ENCODE data around the gene UROC1. TPM values are rescaled to one million over a fixed set of nuclear protein-coding genes. Genes with fewer than 3 reads are reported as not detected.

Gene UROC1
- total RNA-seq, 1 donor from 2014 or later: not detected

DNA sequence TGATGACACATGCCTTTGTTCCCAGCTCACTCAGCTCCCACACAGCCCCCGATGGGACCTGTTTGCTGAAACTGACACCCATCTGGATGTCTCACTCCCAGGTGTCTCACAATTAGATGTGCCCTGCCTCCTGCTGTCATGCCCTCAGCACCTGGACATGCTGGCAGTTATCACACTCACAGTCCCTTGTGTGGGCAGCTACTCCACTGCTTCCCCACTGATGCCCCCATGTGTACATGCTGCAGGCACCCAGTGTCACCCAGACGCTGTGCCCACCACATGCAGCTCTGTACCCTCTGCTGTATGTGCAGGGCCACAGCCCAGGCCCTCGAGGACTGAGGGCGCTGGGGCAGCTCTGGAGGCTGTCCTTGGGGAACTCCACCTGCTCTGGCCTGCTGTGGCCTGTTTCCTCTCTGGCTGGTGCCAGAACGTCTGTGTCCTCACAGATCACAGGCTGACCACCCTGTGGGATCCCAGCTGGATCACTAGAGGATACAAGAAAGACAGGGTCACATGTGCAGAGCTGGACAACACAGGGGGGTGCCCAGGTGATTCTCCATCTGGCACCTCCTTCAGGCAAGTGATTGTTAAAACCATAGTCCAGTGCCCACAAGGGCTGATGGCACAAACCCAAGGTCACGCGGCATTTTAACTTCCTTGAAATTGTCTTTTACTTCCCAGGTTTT, 27.2 kb upstream of the UROC1 start:
- TF ChIP-seq, protein P1, sequence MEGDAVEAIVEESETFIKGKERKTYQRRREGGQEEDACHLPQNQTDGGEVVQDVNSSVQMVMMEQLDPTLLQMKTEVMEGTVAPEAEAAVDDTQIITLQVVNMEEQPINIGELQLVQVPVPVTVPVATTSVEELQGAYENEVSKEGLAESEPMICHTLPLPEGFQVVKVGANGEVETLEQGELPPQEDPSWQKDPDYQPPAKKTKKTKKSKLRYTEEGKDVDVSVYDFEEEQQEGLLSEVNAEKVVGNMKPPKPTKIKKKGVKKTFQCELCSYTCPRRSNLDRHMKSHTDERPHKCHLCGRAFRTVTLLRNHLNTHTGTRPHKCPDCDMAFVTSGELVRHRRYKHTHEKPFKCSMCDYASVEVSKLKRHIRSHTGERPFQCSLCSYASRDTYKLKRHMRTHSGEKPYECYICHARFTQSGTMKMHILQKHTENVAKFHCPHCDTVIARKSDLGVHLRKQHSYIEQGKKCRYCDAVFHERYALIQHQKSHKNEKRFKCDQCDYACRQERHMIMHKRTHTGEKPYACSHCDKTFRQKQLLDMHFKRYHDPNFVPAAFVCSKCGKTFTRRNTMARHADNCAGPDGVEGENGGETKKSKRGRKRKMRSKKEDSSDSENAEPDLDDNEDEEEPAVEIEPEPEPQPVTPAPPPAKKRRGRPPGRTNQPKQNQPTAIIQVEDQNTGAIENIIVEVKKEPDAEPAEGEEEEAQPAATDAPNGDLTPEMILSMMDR (IDR thresholded peaks at IDR 0.05; ENCODE audit: insufficient read depth, low read length, severe bottlenecking): no peak
- H3K27me3 ChIP-seq (ENCODE audit: control insufficient read depth, insufficient read depth, low read length): peaks cover 13% of the 10 kb centered on the region
- H3K36me3 ChIP-seq (ENCODE audit: control insufficient read depth, insufficient read depth, low read length): no peaks in the 10 kb centered on the region
- FAIRE-seq (no peak), DNase-seq (ENCODE audit: low read depth) (no peak)
- H3K4me3 ChIP-seq (ENCODE audit: low read depth, low read length): no peak overlapping the region

DNA sequence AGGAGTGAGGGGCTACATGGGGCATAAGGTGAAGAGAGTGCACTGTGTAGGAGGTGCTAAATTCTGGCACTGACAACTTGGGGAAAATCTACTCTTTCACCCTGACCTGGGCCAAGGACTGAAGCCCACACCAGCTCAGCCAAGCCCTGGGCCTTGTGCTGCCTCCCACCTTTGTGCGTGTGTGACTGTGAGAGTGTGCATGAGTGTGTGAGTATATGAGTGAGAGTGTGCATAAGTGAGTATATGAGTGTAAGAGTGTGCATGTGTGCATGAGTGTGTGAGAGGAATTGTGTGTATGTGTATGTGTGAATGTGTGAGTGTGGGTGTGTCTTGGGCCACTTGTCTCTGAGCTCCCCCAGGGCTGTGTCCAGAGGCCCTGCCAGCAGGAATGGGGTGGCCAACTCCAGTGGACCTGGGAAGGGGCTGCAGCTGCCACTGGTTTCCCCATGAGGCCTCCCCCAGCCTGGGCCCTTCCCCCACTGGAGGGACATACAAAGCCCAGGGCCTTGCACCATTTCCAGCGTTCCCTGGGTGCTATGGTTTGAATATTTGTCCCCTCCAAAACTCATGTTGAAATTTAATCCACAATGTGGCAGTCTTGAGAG, 26.0 kb upstream of the UROC1 start:
- peaks cover 12% of the 10 kb centered on the region for H3K27me3 ChIP-seq (ENCODE audit: control insufficient read depth, insufficient read depth, low read length)
- TF ChIP-seq, protein P1 (IDR thresholded peaks at IDR 0.05; ENCODE audit: insufficient read depth, low read length, severe bottlenecking): no peak
- DNase-seq (ENCODE audit: low read depth): no peak
- H3K36me3 ChIP-seq (ENCODE audit: control insufficient read depth, insufficient read depth, low read length): no peaks in the 10 kb centered on the region
- FAIRE-seq: peak; percentile 83
- no peak overlapping the region for H3K4me3 ChIP-seq (ENCODE audit: low read depth, low read length)

DNA sequence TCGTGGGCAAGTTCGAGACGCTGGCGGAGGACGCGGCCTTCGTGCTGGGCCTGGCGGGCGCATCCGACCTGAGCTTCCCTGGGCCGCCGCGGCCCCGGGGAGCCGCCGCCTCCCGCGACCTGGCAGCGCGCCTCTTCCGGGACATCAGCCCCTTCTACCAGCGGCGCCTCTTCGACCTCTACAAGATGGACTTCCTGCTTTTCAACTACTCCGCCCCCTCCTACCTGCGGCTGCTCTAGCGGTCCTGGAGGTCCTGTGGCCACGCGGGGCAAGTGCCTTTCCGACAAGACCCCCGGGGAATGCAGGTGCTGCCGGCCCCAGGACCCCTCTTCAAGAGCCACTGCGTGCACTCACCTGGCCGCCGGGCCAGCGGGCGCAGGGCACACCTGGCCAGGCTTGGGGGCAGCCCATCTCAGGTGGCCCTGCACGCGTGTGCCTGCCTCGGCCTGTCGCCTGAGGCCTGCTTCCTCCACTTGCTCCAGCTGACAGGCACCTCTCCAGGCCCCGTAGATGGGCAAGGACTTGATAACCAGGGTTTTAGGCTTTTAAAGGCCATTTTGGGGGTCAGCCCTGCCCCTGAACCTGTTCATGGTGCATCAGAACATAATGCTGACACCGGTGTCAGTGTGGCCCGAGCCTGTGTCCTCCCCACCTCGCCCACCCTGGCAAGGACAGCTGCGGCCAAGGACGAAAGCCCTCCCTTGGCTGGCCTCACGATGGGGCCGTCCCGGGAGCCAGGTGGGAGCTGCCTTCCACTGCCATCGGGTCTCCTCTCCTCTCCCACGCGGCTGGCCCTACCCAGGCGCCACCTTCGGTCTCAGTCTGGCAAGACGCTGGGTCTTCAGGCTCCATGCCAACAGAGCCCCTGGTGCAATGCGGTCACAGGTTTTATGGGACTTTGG, 25.0 kb upstream of the UROC1 start:
- no peaks in the 10 kb centered on the region for H3K36me3 ChIP-seq (ENCODE audit: control insufficient read depth, insufficient read depth, low read length)
- TF ChIP-seq, protein P1 (IDR thresholded peaks at IDR 0.05; ENCODE audit: insufficient read depth, low read length, severe bottlenecking): no peak
- H3K4me3 ChIP-seq (ENCODE audit: low read depth, low read length): no peak overlapping the region
- peaks cover 11% of the 10 kb centered on the region for H3K27me3 ChIP-seq (ENCODE audit: control insufficient read depth, insufficient read depth, low read length)
- no peak for DNase-seq (ENCODE audit: low read depth)
- no peak for FAIRE-seq

DNA sequence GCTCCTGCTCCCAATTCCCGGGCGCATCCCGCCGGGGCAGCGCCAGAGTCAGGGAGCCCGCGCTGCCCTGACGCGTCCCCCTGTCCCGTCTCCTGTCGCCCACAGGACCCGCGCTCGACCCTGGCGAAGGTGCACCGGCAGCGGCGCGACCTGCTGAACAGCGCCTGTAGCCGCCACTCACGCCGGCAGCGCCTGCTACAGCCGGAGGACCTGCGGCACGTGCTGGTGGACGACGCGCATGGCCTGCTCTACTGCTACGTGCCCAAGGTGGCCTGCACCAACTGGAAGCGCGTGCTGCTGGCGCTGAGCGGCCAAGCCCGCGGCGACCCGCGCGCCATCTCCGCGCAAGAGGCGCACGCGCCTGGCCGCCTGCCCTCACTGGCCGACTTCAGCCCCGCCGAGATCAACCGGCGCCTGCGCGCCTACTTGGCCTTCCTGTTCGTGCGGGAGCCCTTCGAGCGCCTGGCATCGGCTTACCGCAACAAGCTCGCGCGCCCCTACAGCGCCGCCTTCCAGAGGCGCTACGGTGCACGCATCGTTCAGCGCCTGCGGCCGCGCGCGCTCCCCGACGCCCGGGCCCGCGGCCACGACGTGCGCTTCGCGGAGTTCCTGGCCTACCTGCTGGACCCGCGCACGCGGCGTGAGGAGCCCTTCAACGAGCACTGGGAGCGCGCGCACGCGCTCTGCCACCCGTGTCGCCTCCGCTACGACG, 24.2 kb upstream of the UROC1 start:
- Histone ChIP-seq H3K27me3 (ENCODE audit: control insufficient read depth, insufficient read depth, low read length) (peaks cover 6% of the 10 kb centered on the region), H3K36me3 (ENCODE audit: control insufficient read depth, insufficient read depth, low read length) (no peaks in the 10 kb centered on the region), H3K4me3 (ENCODE audit: low read depth, low read length) (no peak overlapping the region)
- TF ChIP-seq, protein P1 (IDR thresholded peaks at IDR 0.05; ENCODE audit: insufficient read depth, low read length, severe bottlenecking): no peak
- FAIRE-seq: no peak
- DNase-seq (ENCODE audit: low read depth): no peak

DNA sequence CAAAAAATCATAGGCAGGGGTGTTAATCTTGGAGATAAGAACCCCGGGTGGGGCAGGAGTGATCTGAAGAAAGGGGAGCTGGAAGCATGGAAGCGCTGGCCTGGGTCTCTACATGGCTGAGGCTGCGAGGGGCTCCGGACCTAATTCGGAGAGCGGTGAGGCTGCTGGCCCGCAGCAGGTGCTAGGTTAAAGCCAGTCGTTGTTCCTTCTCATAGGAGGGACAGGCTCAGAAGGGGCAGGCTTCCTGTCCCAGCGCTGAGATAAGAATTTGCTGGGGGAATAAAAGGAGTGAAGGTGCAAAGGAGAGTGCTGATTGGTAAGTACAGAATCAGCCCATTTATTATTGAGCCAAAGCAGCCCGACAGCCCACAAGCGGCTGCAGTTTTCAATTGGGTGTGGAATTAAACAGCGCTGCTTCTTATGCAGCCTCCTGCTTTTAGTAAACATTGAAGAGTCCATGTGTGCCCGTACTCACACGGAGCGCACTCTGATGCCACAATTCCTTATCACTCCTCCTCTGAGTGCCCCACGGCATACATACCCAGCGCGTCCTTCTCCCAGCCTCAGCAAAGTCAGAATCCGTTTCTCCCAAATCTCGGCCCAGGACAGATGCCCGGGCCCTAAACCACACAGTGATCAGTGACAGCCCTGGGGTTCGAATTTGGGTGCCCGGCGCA, 23.5 kb upstream of the UROC1 start:
- TF ChIP-seq, protein P1 (IDR thresholded peaks at IDR 0.05; ENCODE audit: insufficient read depth, low read length, severe bottlenecking): no peak
- DNase-seq (ENCODE audit: low read depth): no peak
- Histone ChIP-seq H3K27me3 (ENCODE audit: control insufficient read depth, insufficient read depth, low read length) (peaks cover 5% of the 10 kb centered on the region), H3K36me3 (ENCODE audit: control insufficient read depth, insufficient read depth, low read length) (no peaks in the 10 kb centered on the region), H3K4me3 (ENCODE audit: low read depth, low read length) (no peak overlapping the region)
- no peak for FAIRE-seq
